ENCODE results near the gene TADA2B. TPM values are rescaled to one million over a fixed set of nuclear protein-coding genes. Genes with fewer than 3 reads are reported as not detected.

Gene TADA2B
- total RNA-seq = 11.5 and 13.4 TPM in 2 replicates

GRCh38 chr4:7043284-7044136 is at the start of gene TADA2B:
TADA2B (plus strand) TSS chr4:7043372; CDS start chr4:7043580, 208 bp downstream.

GRCh38 chr4:7067452-7068278 is 24.5 kb downstream of the TADA2B start, which contains the start of gene GRPEL1:
GRPEL1 (minus strand) TSS chr4:7068064; CDS start chr4:7068032, 32 bp downstream.

Other genes starting within 250 kb of the TADA2B start
- 33.7 and 37.2 TPM in 2 replicates for gene TBC1D14, start 133.5 kb upstream of the TADA2B start, total RNA-seq
- 18.4 and 23.1 TPM in 2 replicates for gene GRPEL1, start 24.7 kb downstream of the TADA2B start, total RNA-seq
- 4.2 and 11.1 TPM in 2 replicates for gene SORCS2, start 149.2 kb downstream of the TADA2B start, total RNA-seq

Measured in articular chondrocyte of knee joint (primary cell).